COR-L47 (cell line): ENCODE measurements around the gene FMN1.
A peak's percentile ranks its signal among the peaks of the same experiment; 100 is the strongest.
"Not testable (repeated sequence)": the region's sequence is repeated elsewhere in the genome, so short reads cannot be mapped to it uniquely, and the experiment has no call there.

Experiments
- DNase-seq: peaks from one replicate; lab custom pipeline; 2025; lab: John Stamatoyannopoulos, UW

The FMN1 gene

DNA sequence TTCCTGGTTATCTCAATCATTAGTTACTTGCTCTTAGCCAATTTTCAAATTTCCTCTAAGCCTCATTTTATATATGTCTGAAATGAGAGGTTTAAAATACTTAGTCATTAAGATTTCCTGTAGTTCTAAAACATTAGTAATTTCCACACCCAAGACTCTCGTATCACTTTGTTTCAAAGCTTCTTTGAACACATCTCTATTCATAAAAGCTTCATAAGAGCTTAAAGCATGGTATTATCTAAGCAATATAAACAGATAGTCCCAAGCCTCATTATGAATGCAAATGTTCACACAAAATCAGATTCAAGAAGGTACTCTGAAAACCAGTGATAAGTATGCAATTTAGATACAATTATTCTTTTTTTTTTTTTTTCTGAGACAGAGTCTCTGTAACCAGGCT is 217.0 kb downstream of the FMN1 start:
- no peak for DNase-seq

DNA sequence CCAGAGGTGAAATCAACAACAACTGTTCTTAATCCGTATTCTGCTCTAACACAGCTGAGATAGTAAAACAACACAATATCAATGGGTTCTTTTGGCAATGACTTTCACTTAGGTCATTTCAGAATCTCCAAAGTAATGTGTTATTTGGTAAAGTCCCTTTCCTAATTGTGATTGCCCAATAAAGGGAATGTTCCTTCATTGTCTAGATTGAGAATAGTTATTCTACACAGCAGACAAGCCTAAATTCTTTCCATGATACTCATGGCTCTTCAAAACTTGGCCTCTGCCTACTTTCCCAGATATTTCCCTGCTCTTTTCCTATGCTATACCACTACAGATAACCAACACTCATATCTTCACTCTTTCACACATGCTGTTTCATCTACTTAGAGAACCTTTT is 219.8 kb downstream of the FMN1 start:
- no peak for DNase-seq

DNA sequence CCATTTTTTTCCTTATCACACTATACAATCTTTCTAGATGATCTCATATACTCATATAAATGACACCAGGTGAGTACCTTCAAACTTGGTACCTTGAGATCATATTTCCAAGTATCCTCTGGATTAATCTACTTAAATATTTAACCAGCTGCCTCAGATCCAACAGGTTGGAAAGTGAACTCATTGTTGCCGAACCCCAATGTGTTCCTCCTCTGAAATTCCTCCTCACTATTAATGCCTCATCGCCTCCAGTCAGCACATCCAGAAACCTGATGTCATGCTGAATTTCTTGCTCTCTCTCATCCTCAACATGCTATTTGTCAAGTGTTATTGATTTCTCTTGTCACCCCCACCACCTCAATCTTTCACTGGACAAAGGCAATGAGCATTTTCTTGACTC is 221.8 kb downstream of the FMN1 start:
- DNase-seq = no peak

- DNase-seq = no peak
Measured at GRCh38 chr15:32970847-32971246, 223.7 kb downstream of the FMN1 start.

- DNase-seq = no peak
Measured at GRCh38 chr15:32967521-32967920, 227.0 kb downstream of the FMN1 start.

GRCh38 chr15:32966512-32966911 is 228.0 kb downstream of the FMN1 start:
- no peak for DNase-seq

- DNase-seq = no peak
Measured at GRCh38 chr15:32965897-32966296, 228.6 kb downstream of the FMN1 start.

- no peak for DNase-seq
Measured at GRCh38 chr15:32959077-32959476, 235.4 kb downstream of the FMN1 start.

DNA sequence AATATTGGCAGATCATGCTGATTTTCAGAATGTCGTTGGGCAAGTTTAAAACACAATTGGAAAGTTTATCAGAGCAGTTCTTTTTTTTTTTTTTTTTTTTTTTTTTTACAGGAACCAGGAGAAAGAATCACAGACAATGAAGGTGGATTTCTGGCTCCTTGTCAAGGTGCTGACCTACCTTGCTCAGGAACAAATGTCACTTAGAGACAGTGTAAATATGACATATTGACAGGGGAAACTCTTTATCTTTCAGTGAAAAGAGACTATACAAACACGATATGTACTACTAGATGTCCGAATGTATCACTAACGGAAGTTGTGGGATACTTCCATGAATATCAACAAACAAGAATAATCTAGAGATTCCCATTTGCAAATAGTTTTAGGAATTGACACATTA is 237.3 kb downstream of the FMN1 start:
- DNase-seq = peak; percentile 1

DNA sequence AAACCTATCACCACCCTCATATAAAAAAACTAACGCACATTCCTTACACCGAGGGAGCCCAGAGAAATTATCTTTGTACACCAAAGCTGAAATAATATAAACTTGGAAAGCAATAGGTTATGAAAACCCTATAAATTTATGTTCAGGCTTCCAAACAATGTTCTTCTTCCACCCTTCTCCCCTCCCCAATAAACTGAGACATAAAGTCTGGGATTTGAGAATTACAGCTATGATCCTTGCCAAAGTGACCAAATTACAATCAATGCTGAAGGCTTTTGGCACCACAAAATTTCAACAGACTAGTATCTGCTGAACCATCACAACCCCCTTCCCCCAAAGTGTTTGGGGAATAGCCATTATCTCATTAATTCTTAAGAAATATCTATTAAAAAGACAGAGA is 237.8 kb downstream of the FMN1 start:
- no peak for DNase-seq

GRCh38 chr15:32956006-32956405 is 238.5 kb downstream of the FMN1 start:
- DNase-seq = peak; percentile 49

GRCh38 chr15:32953533-32953910 is 241.0 kb downstream of the FMN1 start:
- DNase-seq = no peak

DNA sequence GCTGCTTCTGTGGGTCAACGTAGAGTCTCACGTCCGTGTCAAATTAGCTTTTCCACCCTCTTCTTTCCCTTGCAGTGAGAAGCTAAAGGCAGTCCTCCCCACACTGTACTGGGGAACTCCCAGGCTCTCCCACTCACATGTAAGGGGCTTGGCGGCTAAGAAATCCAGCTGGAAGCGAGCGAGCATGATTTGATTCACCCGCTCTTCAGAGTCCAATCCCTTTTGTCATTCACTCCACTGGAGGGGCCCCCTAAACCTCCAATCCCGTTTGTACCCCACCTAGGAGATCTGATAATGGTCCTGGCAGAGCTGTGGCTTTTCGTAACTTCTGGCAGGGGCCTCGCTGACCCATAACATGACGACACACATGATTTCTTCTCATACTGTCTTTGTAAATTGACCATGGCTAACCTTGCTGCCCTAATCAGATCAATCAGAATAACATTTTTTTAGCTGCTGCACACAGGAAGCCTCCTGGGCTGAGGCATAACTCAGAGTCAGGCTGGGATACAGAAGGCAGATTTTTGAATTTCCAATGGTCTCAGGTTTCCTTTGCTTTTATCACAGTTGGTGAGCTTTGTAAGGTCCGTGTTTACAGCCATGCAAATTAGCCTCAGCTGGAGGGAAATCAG is 241.5 kb downstream of the FMN1 start:
- peak; percentile 4 for DNase-seq

GRCh38 chr15:32951736-32952464 is 242.6 kb downstream of the FMN1 start:
- DNase-seq = no peak

DNA sequence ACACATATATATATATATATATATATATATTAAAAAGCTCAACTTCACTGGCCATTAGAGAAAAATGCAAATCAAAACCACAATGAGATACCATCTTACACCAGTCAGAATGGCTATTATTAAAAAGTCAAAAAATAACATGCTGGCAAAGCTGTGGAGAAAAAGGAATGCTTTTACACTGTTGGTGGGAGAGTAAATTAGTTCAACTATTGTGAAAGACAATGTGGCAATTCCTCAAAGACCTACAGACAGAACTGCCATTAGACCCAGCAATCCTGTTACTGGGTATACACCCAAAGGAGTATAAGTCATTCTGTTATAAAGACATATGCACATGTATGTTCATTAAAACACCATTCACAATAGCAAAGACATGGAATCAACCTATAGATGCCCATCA is 244.5 kb downstream of the FMN1 start:
- not testable (repeated sequence) for DNase-seq

DNA sequence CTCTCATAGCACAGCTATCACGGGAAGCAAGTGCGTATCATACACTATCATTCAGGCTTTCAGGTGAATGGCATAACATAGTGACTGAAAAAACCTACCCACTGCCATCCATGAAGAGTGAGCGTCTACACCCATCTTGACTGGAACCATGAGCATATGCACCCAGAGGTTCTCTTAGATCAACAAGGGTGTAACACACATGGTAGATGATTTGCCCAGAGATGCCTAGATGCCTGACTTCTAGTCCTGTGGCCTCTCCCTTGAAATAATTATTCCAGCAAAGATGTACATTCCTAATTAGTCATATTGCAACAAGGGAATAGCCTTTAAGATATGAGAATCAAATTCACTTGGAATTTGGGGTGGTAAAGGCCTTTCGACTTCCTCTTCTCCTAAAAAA is 248.3 kb downstream of the FMN1 start:
- no peak for DNase-seq

DNA sequence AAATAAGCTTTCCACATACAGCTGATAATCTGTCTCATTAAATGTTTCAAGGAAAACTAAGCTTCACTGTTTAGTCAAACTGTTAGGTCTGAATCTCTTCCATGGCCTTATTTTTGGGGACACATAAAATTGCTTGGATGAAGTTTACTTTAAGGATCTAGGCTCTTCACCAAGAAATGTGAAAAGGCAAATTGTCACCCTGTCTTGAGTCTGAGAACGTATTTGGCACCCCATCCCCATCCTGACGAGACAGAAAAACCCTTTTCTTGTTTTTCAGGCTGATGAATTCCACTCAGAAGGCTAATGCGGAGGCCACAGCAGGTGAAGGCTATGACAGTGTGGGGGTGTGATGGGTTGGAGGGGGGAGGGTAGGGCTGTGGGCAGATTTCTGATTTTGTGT is 250.1 kb downstream of the FMN1 start:
- DNase-seq = no peak

GRCh38 chr15:32943711-32944110 is 250.8 kb downstream of the FMN1 start:
- no peak for DNase-seq

DNA sequence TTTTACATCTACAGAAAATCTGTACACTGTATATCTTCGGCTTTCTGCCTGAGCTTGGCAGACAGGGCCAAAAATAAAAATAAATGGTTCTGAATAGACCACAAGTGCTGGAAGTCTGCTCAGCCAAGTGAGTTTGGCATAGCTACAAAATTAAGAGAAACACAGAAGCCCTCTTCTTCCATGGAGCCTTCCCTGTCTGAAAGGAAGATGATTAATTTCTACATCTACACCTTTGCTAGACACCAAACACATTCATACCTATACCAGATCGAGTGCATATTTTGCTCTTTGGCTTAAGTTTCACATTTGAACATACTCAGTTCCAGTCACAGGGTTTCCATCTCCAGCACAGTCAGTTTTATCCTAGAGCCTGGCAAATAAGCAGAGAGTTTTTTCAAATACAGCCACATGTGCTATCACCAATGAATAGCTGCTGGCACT is 252.1 kb downstream of the FMN1 start:
- DNase-seq = no peak

DNA sequence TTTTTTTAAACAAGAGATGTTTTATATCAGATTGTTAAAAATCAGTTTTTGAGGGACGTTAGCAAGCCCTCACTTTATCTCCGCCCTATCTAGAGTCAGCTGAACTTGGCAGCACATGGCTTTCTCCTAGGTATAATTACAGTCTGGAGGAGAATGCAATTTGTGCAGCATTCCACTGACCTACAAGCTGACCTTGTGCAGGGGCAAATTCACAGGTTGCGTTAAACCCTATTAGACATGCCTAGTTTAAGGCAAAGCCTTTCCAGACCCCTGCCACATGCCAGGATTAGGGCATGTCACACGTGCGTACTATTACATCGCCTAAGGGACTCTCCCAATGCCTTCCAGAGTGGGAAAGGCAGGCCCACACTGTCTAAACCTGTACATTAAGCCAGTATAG is 252.7 kb downstream of the FMN1 start:
- no peak for DNase-seq

DNA sequence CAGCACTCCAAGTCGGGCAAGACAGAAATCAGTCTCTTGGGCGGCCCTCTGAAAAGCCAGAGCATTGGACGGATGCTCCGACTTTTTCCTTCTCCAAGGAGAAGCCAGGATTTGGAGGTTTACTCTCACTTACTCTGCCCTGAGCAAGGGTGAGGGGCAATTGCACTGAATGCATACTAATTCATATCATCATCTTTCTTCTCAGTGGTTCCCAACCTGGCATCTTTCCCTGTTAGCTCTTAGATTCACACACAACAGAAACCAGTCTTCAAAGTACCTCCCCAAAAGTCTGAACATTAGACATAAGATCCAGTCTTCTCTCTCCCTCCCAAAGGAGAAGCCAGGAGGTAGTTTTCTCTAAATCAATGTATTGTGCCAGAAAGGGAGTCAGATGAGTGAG is 257.5 kb downstream of the FMN1 start:
- DNase-seq = no peak

DNA sequence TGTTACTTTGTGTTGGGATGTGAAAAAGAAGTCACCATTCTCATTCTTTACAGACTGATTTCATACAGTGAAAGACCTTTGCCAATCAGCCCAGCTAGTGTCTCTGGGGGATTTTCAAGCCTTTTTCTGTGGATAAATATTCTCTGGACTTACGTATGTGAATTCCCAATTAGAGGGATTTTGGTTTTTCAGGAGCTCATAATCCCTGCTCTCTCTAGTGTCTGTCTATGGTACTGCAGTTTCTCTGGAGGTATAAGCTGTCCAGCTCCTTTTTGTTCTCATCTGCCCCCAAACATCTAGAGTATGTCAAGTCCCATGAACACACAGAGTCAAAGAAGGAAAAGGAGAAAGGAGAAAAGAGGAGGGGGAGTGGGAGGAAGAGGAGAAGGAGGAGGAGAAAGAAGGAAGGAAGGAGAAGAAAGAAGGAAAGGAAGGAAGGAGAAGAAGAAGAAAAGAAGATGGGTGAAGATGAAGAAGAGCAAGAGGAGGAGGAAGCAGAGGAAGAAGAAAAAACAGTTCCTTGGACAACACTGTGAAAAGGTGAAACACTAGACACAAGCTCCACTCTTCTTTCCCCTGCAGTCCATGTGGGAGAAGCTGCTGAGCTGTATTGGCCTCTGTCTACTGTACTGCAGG is 258.1 kb downstream of the FMN1 start:
- DNase-seq = peak; percentile 12

GRCh38 chr15:32935139-32935538 is 259.4 kb downstream of the FMN1 start:
- DNase-seq = no peak
